ENCODE results near the gene POLR1A. TPM values are rescaled to one million over a fixed set of nuclear protein-coding genes. Genes with fewer than 3 reads are reported as not detected.

The POLR1A gene
- total and polyA plus RNA-seq, 2 experiments from 2014 or later, result 6.3 to 19.0 TPM

- Histone ChIP-seq H3K36me3 (replicated peaks; ENCODE audit: insufficient read depth, low read depth) (no peaks in the 10 kb centered on the region), H3K9me3 (ENCODE audit: low read depth) (no peaks in the 10 kb centered on the region), H3K27ac (no peak overlapping the region), H3K4me2 (no peak overlapping the region), H3K9me2 (replicated peaks; ENCODE audit: insufficient read depth) (no peaks in the 10 kb centered on the region), H4K20me1 (ENCODE audit: insufficient read depth, poor library complexity, severe bottlenecking) (no peaks in the 10 kb centered on the region), H3K79me2 (no peaks in the 10 kb centered on the region), H3K4me3 (no peak overlapping the region), H2AFZ (no peak overlapping the region), H3K4me1 (ENCODE audit: insufficient read depth) (no peaks in the 10 kb centered on the region), H3K27me3 (no peaks in the 10 kb centered on the region)
- no peak for TF ChIP-seq EZH2 (IDR thresholded peaks at IDR 0.05; ENCODE audit: borderline replicate concordance)
- TF ChIP-seq EZH2phosphoT487 (IDR thresholded peaks at IDR 0.05; ENCODE audit: low read depth, severe bottlenecking, unreplicated experiment), result no peak
- TF ChIP-seq CTCF (IDR thresholded peaks at IDR 0.05; ENCODE audit: poor library complexity), result no peak
- WGBS (ENCODE audit: low lambda C conversion rate, missing lambda C conversion rate), result 93% methylated on average over 5 of the region's 5 CpGs
- no peak for DNase-seq (ENCODE audit: low spot score)
Observed at GRCh38 chr2:86068648-86069047, 37.0 kb downstream of the POLR1A start.

GRCh38 chr2:86068136-86068588 lies 37.5 kb downstream of the POLR1A start:
- no peak overlapping the region for H3K27ac ChIP-seq
- no peak for TF ChIP-seq CTCF (IDR thresholded peaks at IDR 0.05; ENCODE audit: poor library complexity)
- TF ChIP-seq EZH2phosphoT487 (IDR thresholded peaks at IDR 0.05; ENCODE audit: low read depth, severe bottlenecking, unreplicated experiment), result no peak
- TF ChIP-seq EZH2 (IDR thresholded peaks at IDR 0.05; ENCODE audit: borderline replicate concordance), result no peak
- H3K27me3 ChIP-seq, result no peaks in the 10 kb centered on the region
- H3K4me1 ChIP-seq (ENCODE audit: insufficient read depth), result no peaks in the 10 kb centered on the region
- 79% methylated on average over 4 of the region's 7 CpGs for WGBS (ENCODE audit: low lambda C conversion rate, missing lambda C conversion rate)
- DNase-seq (ENCODE audit: low spot score), result no peak
- H2AFZ ChIP-seq, result no peak overlapping the region
- H3K36me3 ChIP-seq (replicated peaks; ENCODE audit: insufficient read depth, low read depth), result no peaks in the 10 kb centered on the region
- no peak overlapping the region for H3K4me2 ChIP-seq
- H4K20me1 ChIP-seq (ENCODE audit: insufficient read depth, poor library complexity, severe bottlenecking), result no peaks in the 10 kb centered on the region
- H3K79me2 ChIP-seq, result no peaks in the 10 kb centered on the region
- no peaks in the 10 kb centered on the region for H3K9me2 ChIP-seq (replicated peaks; ENCODE audit: insufficient read depth)
- H3K9me3 ChIP-seq (ENCODE audit: low read depth), result no peaks in the 10 kb centered on the region
- H3K4me3 ChIP-seq, result no peak overlapping the region

GRCh38 chr2:86066915-86067314 lies 38.8 kb downstream of the POLR1A start:
- H3K9me3 ChIP-seq (ENCODE audit: low read depth), result no peaks in the 10 kb centered on the region
- no peak overlapping the region for H3K4me3 ChIP-seq
- H3K4me1 ChIP-seq (ENCODE audit: insufficient read depth), result peaks cover 5% of the 10 kb centered on the region
- no peaks in the 10 kb centered on the region for H4K20me1 ChIP-seq (ENCODE audit: insufficient read depth, poor library complexity, severe bottlenecking)
- H3K27me3 ChIP-seq, result no peaks in the 10 kb centered on the region
- no peaks in the 10 kb centered on the region for H3K9me2 ChIP-seq (replicated peaks; ENCODE audit: insufficient read depth)
- no peak for DNase-seq (ENCODE audit: low spot score)
- no peak overlapping the region for H3K27ac ChIP-seq
- no peaks in the 10 kb centered on the region for H3K36me3 ChIP-seq (replicated peaks; ENCODE audit: insufficient read depth, low read depth)
- no peak overlapping the region for H3K4me2 ChIP-seq
- no peaks in the 10 kb centered on the region for H3K79me2 ChIP-seq
- H2AFZ ChIP-seq, result no peak overlapping the region
- TF ChIP-seq EZH2 (IDR thresholded peaks at IDR 0.05; ENCODE audit: borderline replicate concordance) (no peak), EZH2phosphoT487 (IDR thresholded peaks at IDR 0.05; ENCODE audit: low read depth, severe bottlenecking, unreplicated experiment) (no peak), CTCF (IDR thresholded peaks at IDR 0.05; ENCODE audit: poor library complexity) (no peak)
